ACC112 (cell line): ENCODE results near the gene STUB1.

Experiments used
- H2AFZ ChIP-seq: fragments of 200-600 bp; sonication (generic); one replicate; pipeline ENCODE4 v1.6.0; 2017; ENCODE audit warnings: antibody characterized with exemption, low read length; ENCODE audit not compliant: unreplicated experiment
- H3K27ac ChIP-seq: fragments of 200-600 bp; sonication (generic); 2 replicates; pipeline ENCODE4 v1.5.1; 2014; ENCODE audit warnings: low read depth, mild to moderate bottlenecking, antibody characterized with exemption, low read length, moderate library complexity
- H3K27me3 ChIP-seq: fragments of 200-600 bp; sonication (generic); 2 replicates; pipeline ENCODE4 v1.6.1; 2014; ENCODE audit warnings: mild to moderate bottlenecking, antibody characterized with exemption, low read length, moderate library complexity, mixed read lengths; ENCODE audit not compliant: insufficient read depth
- H3K36me3 ChIP-seq: fragments of 200-600 bp; sonication (generic); 2 replicates; pipeline ENCODE4 v1.6.1; 2016; ENCODE audit warnings: mild to moderate bottlenecking, antibody characterized with exemption, low read length, moderate library complexity, mixed read lengths; ENCODE audit not compliant: insufficient read depth
- H3K4me1 ChIP-seq: fragments of 200-600 bp; sonication (generic); one replicate; pipeline ENCODE4 v1.6.1; 2016; ENCODE audit warnings: low read length, mixed read lengths; ENCODE audit not compliant: insufficient read depth, unreplicated experiment, control insufficient read depth
- H3K4me3 ChIP-seq: fragments of 200-600 bp; sonication (generic); 2 replicates; pipeline ENCODE4 v1.5.1; 2014; ENCODE audit warnings: mild to moderate bottlenecking, low read depth, low read length
- H3K79me2 ChIP-seq: fragments of 200-600 bp; sonication (generic); one replicate; pipeline ENCODE4 v1.6.0; 2016; ENCODE audit warnings: low read length; ENCODE audit not compliant: control insufficient read depth, unreplicated experiment, insufficient read depth

STUB1 gene

GRCh38 chr16:667780-668518 is 12.3 kb upstream of the STUB1 start, which contains the start of gene RHOT2:
Gene RHOT2 (plus strand): TSS chr16:668132. CDS start chr16:668200, 68 bp downstream.
- H2AFZ ChIP-seq, result peak within 1 kb of the TSS; percentile 39
- peaks cover 17% of the 10 kb centered on the region; the same call in 1 of the 2 replicates for H3K36me3 ChIP-seq
- peak within 1 kb of the TSS; percentile 25; the same call in 1 of the 2 replicates for H3K27ac ChIP-seq
- H3K27me3 ChIP-seq, result no peaks in the 10 kb centered on the region
- H3K79me2 ChIP-seq, result peaks cover 15% of the 10 kb centered on the region
- H3K4me3 ChIP-seq, result peak within 1 kb of the TSS; percentile 95
- H3K4me1 ChIP-seq, result no peaks in the 10 kb centered on the region

GRCh38 chr16:668519-669171 is 11.6 kb upstream of the STUB1 start:
- peak overlapping the region; percentile 95 for H3K4me3 ChIP-seq
- peak overlapping the region; percentile 25; the same call in 1 of the 2 replicates for H3K27ac ChIP-seq
- no peaks in the 10 kb centered on the region for H3K27me3 ChIP-seq
- peaks cover 15% of the 10 kb centered on the region for H3K79me2 ChIP-seq
- H3K36me3 ChIP-seq, result peaks cover 17% of the 10 kb centered on the region; the same call in 1 of the 2 replicates
- H3K4me1 ChIP-seq, result no peaks in the 10 kb centered on the region
- H2AFZ ChIP-seq, result peak overlapping the region; percentile 39

- Histone ChIP-seq H3K27me3 (no peaks in the 10 kb centered on the region), H3K27ac (no peak overlapping the region), H3K79me2 (peaks cover 15% of the 10 kb centered on the region), H3K4me1 (no peaks in the 10 kb centered on the region), H3K4me3 (peak overlapping the region; percentile 95; the same call in 1 of the 2 replicates), H2AFZ (no peak overlapping the region), H3K36me3 (peaks cover 17% of the 10 kb centered on the region; the same call in 1 of the 2 replicates)
Measured at GRCh38 chr16:669666-670065, 10.5 kb upstream of the STUB1 start.

GRCh38 chr16:670485-671352 is 9.5 kb upstream of the STUB1 start:
- peaks cover 17% of the 10 kb centered on the region; the same call in 1 of the 2 replicates for H3K36me3 ChIP-seq

GRCh38 chr16:671353-672131 is 8.7 kb upstream of the STUB1 start:
- Histone ChIP-seq H3K4me1 (no peaks in the 10 kb centered on the region), H3K36me3 (peaks cover 17% of the 10 kb centered on the region; the same call in 1 of the 2 replicates), H3K4me3 (no peak overlapping the region), H3K79me2 (peaks cover 15% of the 10 kb centered on the region), H3K27ac (no peak overlapping the region), H3K27me3 (no peaks in the 10 kb centered on the region), H2AFZ (no peak overlapping the region)

More at GRCh38 chr16:670485-671352, 9.5 kb upstream of the STUB1 start:
- no peak overlapping the region for H2AFZ ChIP-seq
- H3K27me3 ChIP-seq, result no peaks in the 10 kb centered on the region
- no peak overlapping the region for H3K27ac ChIP-seq
- no peaks in the 10 kb centered on the region for H3K4me1 ChIP-seq
- peaks cover 15% of the 10 kb centered on the region for H3K79me2 ChIP-seq
- H3K4me3 ChIP-seq, result no peak overlapping the region

- Histone ChIP-seq H3K36me3 (peaks cover 17% of the 10 kb centered on the region; the same call in 1 of the 2 replicates), H3K27ac (no peak overlapping the region), H3K4me1 (no peaks in the 10 kb centered on the region), H2AFZ (no peak overlapping the region), H3K27me3 (no peaks in the 10 kb centered on the region), H3K79me2 (peaks cover 15% of the 10 kb centered on the region), H3K4me3 (no peak overlapping the region)
Measured at GRCh38 chr16:672371-672770, 7.8 kb upstream of the STUB1 start.

- no peak overlapping the region for H3K27ac ChIP-seq
- no peak overlapping the region for H3K4me3 ChIP-seq
- no peaks in the 10 kb centered on the region for H3K4me1 ChIP-seq
- no peak overlapping the region for H2AFZ ChIP-seq
- H3K36me3 ChIP-seq, result peaks cover 17% of the 10 kb centered on the region; the same call in 1 of the 2 replicates
- no peaks in the 10 kb centered on the region for H3K27me3 ChIP-seq
- H3K79me2 ChIP-seq, result peaks cover 15% of the 10 kb centered on the region
Measured at GRCh38 chr16:672851-673250, 7.4 kb upstream of the STUB1 start.

GRCh38 chr16:673399-673991 is 6.7 kb upstream of the STUB1 start:
- peaks cover 10% of the 10 kb centered on the region for H3K79me2 ChIP-seq
- no peak overlapping the region for H3K27ac ChIP-seq
- no peak overlapping the region for H3K4me3 ChIP-seq
- no peaks in the 10 kb centered on the region for H3K27me3 ChIP-seq
- no peak overlapping the region for H2AFZ ChIP-seq
- no peaks in the 10 kb centered on the region for H3K4me1 ChIP-seq
- peaks cover 17% of the 10 kb centered on the region; the same call in 1 of the 2 replicates for H3K36me3 ChIP-seq

GRCh38 chr16:674214-674881 is 5.9 kb upstream of the STUB1 start:
- Histone ChIP-seq H3K27me3 (no peaks in the 10 kb centered on the region), H3K36me3 (peaks cover 17% of the 10 kb centered on the region; the same call in 1 of the 2 replicates), H3K27ac (no peak overlapping the region), H3K4me3 (no peak overlapping the region), H2AFZ (no peak overlapping the region), H3K79me2 (peaks cover 2% of the 10 kb centered on the region), H3K4me1 (no peaks in the 10 kb centered on the region)
